Astrocyte of the spinal cord (primary cell): ENCODE data around the gene ARPC5.

Experiments
- DNase-seq: peaks from one replicate; pipeline ENCODE4 v3.0.0; 2011; ENCODE audit warnings: low read depth, low spot score
- H3K4me3 ChIP-seq: 2 replicates; pipeline ENCODE4 v1.5.1; 2011; ENCODE audit warnings: low read depth, mild to moderate bottlenecking, low read length, moderate library complexity
- CTCF ChIP-seq: IDR thresholded peaks from 2 replicates; pipeline ENCODE4 v1.5.1; 2012; ENCODE audit warnings: low read depth, mild to moderate bottlenecking, low read length, inconsistent platforms
- in situ Hi-C: cut with HindIII; loops from 2 replicates; pipeline ENCODE4 v1.10.0; 2017; ENCODE audit warnings: low sequenced_read_pairs

The ARPC5 gene

GRCh38 chr1:183648042-183648441 is 12.5 kb upstream of the ARPC5 start:
- H3K4me3 ChIP-seq: no peak overlapping the region
- TF ChIP-seq CTCF: no peak
- in situ Hi-C loops: no loop called here

DNA sequence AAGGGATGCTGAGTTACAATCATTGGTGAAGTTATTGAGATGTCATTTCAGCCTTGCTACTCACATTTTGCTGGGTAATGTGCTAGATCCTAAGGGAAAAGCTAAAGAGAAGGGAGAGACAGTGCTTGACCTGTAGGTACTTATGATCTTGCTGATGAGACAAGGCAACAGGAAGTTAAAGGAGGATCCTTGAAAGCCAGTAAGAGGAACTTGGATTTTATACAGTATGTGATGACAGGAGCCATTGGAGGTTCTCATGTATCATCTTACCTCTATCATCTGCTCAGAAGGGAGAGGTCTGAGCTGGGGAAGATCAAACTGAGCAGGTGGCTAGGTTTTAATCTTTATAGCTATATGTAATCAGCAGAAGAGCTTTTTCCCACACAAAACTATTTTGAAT is 11.2 kb upstream of the ARPC5 start:
- in situ Hi-C loops: no loop called here
- TF ChIP-seq CTCF: no peak
- H3K4me3 ChIP-seq: no peak overlapping the region
- no peak for DNase-seq

More at GRCh38 chr1:183648042-183648441, 12.5 kb upstream of the ARPC5 start:
- peak; percentile 58 for DNase-seq

DNA sequence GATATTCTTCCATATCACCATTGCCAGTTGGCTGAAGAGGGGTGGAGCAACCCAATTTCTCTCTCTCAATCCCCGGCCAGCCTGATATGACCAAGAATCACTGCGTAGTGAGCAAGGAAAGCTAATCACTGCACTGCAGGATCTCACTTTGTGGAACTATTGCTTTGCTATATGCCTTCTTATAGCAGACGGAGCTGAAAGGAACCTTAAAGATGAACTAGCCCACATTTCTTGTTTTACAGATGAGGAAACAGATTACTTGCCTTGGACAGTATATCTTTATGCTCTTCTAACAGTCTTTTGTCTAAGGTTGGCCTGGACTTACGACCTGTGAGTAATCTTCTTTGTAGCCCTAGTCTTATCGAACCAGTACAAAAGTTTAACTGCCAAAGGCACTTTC is 9.9 kb upstream of the ARPC5 start:
- no peak for DNase-seq
- no peak overlapping the region for H3K4me3 ChIP-seq
- no peak for TF ChIP-seq CTCF
- in situ Hi-C loops: no loop called here

GRCh38 chr1:183642166-183642565 is 6.6 kb upstream of the ARPC5 start:
- no peak for TF ChIP-seq CTCF
- no peak for DNase-seq
- H3K4me3 ChIP-seq: no peak overlapping the region
- in situ Hi-C loops: no loop called here

- no peak for DNase-seq
- no peak for TF ChIP-seq CTCF
- in situ Hi-C loops: no loop called here
- H3K4me3 ChIP-seq: no peak overlapping the region
These were observed 4.6 kb upstream of the ARPC5 start for GRCh38 chr1:183640193-183640592.

- in situ Hi-C loops: no loop called here
- no peak overlapping the region for H3K4me3 ChIP-seq
- DNase-seq: no peak
- no peak for TF ChIP-seq CTCF
These were observed 3.2 kb upstream of the ARPC5 start for GRCh38 chr1:183638649-183639387.
